GM19099 (cell line): ENCODE results near the gene GANAB.

Experiments
- POLR2A ChIP-seq: IDR thresholded peaks from 3 replicates; pipeline ENCODE4 v1.6.1; 2011; ENCODE audit warnings: low read depth; ENCODE audit not compliant: insufficient read length; ENCODE audit errors: extremely low read depth

GANAB gene

GRCh38 chr11:62611705-62612365 lies 34.6 kb downstream of the GANAB start:
- peak; percentile 37 for TF ChIP-seq POLR2A

GRCh38 chr11:62610814-62611704 lies 35.4 kb downstream of the GANAB start:
- no peak for TF ChIP-seq POLR2A

DNA sequence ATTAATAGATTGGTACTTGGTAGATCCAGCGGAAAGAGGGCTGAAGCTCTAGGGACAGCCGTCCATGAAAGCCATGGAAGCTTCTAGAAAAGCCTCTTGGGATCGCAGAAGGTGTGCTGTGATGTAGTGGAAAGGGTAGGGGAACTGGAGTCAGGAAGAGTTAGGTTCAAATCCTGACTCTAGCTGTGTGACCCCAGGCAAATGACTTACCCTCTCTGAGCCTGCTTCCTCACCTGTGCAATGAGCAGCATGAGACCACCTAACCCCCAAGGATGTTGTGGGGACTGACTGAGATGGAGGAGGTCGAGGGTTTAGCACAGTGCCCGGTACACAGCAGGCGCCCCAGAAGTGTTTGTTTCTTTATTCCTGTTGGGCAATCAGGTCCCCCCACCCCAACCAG lies 36.0 kb downstream of the GANAB start:
- TF ChIP-seq POLR2A, result no peak

DNA sequence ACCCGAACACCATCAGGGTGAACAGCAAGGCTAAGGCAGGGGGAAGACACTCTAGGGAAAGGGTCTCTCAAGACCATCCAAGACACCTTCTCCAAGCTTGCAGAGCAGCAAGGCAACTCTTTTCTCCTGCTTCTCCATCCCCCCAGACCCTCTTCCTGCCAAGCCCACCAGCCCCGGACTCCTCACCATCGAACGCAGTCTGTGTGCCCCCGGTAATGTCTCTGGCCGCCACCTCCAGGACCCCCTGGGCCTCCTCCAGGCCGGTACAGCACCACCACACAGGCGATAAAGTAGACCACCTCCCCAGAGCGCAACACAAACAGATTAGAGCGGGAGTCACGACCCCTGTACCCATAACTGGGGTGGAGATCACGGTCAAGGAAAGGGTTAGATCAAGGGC lies 37.6 kb downstream of the GANAB start:
- TF ChIP-seq POLR2A, result no peak

DNA sequence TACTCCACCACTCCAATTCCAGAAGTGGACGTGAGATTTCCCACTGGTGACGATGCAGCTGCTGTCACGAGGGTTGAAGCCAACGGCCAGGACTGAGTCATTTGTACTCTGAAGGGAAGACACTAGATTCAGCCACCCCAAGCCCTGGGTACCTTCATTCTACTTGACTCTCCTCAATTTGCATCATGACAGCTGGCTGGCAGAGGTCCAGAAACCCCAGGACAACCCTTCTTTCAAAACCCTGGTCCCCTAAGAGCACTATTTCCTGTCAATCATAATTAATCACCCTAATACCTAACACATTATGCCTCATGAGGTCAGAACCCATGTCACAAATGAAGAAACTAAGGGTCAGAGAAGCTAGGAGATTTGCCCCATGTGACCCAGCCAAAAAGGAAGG lies 38.7 kb downstream of the GANAB start:
- no peak for TF ChIP-seq POLR2A

GRCh38 chr11:62605902-62606301 lies 40.5 kb downstream of the GANAB start:
- TF ChIP-seq POLR2A, result no peak

DNA sequence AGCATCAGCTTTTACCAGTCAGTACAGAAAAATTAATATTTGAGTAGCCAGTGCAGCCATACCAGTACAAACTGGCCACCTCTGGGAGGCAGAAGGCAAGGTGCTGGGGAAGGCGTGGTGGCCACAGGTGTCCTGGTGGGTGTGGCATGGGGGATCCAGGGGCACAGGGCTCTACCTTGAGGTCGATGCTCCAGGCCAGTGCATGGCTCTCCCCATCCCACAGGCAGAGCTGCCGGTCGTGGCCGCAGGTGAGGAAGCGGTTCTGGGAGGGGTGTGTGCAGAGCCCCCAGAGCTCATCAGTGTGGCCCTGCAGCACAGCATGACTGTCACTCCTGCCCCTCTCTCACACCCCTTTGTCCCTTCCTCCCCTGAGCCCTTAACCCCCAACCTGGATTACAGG lies 40.9 kb downstream of the GANAB start:
- no peak for TF ChIP-seq POLR2A

GRCh38 chr11:62604460-62605120 lies 41.8 kb downstream of the GANAB start:
- TF ChIP-seq POLR2A, result no peak

GRCh38 chr11:62603776-62604299 lies 42.6 kb downstream of the GANAB start:
- TF ChIP-seq POLR2A, result no peak

DNA sequence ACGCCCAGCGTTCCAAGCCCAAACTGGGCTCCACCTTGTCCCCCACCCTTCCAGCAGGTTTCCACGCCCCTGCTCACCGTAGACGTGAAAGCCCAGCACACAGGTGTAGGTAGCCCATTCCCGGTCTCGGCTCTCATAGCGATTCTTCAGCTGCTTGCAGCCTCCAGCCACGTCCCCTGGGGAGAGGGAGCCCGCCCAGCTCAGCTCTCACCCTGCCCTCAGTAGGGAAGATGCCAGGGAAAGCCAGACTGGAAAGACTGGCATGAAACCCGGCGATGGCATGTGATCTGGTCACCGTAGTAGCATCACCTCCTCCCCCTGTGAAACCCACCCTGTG lies 43.4 kb downstream of the GANAB start:
- TF ChIP-seq POLR2A, result no peak

DNA sequence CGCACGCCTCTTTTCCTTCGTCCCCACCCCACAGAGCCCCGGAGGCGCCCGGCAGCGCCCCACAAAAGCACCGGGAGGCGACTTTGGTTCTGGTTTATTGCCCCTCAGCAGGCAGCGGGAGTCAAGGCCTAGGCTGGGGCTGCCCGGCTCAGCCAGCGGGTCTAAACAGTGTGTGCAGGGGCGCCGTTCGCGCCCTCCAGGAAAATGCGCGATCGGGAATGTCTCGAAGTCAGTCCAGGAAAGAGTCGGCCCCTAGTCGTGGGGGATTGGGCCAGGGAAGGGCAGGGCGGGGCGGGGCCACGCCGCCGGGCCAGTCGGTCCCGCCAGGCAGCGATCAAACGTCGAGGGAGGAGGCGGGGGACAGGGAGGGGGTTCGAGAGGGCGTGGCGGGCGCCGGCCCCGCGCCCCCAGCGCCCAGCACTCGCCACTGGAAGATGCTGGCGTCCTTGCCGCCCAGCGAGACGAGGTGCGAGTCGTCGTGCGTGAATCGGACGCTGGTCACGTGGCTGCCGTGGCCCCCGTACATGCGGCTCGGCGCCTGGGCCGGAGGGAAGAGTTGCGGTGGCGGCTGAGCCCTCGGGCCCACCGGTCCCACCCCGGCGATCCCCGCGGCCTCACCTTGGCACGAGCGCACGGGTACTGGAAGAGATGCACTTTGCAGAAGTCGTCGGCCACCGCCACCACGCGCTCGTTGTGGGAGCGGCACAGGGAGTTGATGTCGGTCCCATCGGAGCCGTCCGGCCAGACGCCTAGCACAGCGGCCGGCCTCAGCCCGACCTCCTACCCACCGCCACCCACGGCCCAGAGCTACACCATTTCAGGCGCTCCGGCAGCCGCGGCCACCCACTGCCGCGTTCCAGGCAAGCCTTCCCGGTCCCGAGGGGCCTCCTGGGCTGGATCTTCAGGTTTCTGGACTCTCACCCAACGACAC lies 44.0 kb downstream of the GANAB start:
- TF ChIP-seq POLR2A, result peak; percentile 32

- peak; percentile 69 for TF ChIP-seq POLR2A
These were observed 44.9 kb downstream of the GANAB start, which contains the start of gene MTA2 for GRCh38 chr11:62601372-62602140. MTA2 (minus strand) TSS chr11:62601865; CDS start chr11:62601450, 415 bp downstream.

DNA sequence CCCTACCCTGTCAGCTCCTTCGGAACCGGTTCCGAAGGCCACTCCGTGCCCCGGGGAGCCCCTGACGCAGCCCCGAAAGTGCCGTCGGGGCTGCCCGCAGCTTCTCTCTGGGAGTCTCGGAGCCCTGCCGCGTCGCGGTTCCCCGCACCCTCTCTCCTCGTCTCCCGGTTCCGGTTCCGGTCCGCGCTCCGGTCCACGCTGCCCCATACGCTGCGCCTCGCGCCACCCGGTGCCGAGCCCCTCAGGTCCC lies 45.4 kb downstream of the GANAB start:
- no peak for TF ChIP-seq POLR2A
